Inflammatory macrophage (primary cell): ENCODE results near the gene ANO2.
"Not testable (repeated sequence)": the region's sequence is repeated elsewhere in the genome, so short reads cannot be mapped to it uniquely, and the experiment has no call there.

ENCODE experiments used
- DNase-seq, 2 donors: peaks; one replicate each; pipeline ENCODE4 v3.0.0-alpha.2; 2020 to 2022

ANO2 gene

DNA sequence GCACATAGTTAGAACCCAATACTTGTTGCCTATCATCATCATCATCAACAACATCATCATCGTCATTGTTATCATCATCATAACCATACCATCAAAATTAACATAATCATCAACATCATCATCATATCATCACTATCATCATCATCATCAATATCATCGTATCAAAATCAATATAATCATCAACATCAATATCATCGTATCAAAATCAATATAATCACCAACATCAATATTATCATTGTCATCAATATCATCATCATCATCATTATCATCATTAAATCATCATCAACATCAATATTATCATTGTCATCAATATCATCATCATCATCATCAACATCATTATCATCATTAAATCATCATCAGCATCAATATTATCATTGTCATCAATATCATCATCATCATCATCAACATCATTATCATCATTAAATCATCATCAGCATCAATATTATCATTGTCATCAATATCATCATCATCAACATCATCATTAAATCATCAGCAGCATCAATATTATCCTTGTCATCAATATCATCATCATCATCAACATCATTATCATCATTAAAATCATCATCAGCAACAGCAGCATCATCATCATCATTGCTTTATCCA is 286.6 kb downstream of the ANO2 start:
- DNase-seq, result not testable (repeated sequence)

- DNase-seq, result no peak
Measured at GRCh38 chr12:5656836-5657235, 288.2 kb downstream of the ANO2 start.

GRCh38 chr12:5655120-5655519 is 289.9 kb downstream of the ANO2 start:
- no peak for DNase-seq

DNA sequence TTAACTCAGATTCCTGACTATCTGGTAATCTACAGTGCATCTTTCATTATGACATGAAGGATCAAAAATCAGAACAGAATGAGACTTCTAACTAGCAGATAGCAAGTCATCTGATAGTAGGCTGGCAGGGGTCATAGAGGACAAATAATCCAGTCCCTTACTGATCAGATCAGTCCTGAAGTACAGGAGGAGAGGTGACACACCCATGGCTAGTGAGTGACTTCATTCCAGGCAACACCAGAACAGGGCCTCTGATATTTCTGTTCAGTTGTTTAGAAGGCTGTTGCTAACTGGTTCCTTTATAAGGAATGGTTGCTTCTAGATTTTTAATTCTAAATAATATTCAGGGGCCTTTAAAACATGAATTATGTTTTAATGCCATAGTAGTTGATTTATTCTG is 291.0 kb downstream of the ANO2 start:
- DNase-seq, result no peak

DNA sequence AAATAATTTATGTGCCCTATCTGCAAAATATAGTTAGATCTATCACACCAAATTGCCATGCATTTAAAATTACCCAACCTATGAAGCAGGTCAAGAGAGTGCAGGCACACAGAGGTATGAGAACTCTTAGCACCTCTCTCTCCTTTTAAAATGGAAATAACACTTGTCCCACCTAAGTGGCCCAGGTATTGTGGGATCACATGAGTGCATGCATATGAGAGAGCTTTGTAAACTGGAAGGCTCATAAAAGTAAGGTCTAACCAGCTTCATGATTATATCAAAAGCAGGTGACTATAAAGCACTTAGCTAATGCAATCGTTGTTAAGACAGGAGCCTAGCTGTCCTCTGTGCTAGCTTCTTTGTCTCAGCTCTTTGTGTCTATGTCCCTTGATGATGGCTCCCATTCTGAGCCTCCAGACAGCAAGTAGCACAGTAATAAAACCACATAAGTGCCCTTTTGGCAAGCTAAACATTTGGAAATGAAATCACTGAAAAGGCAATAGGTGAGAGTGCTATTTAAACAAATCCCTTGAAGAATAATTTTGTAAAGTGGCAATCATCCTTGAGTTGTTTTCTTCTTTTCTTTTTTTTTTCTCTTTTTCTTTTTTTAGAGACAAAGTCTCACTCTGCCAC is 294.1 kb downstream of the ANO2 start:
- no peak for DNase-seq

DNA sequence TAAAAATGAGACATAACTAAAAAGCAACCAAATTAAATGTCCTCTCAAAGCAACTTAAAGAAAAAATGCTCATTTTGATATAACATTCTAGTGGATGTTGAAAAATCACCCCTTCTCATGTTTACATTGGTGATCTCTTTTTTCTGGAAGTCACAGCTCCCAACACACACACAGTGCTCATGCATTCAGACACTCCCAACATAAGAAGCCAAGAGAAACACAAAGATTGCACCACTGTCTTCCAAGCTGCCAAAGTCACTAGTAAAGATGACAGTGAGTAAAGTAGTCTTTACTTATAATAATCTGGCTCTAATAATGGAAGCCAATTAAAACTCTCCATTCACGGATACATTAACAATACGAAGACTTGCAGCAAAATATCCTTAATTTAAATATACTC is 294.8 kb downstream of the ANO2 start:
- no peak for DNase-seq

GRCh38 chr12:5648692-5649359 is 296.2 kb downstream of the ANO2 start:
- DNase-seq, result no peak

DNA sequence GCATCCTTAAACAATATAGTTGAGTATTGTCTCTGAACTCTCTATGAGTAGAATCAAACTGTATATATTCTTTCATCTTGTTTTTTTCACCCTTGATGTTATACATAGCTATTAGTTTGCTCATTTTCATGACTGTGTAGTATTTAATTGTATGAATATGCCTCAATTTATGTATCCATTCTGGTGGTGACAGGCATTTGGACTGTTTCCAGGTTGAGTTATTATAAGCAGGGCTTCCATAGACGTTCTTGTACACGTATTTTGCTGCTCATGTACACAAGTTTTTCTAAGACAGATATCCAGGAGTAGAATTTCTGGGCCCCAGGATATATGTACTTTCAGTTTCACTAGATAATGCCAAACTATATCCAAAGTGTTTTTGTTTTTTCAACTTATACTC is 301.8 kb downstream of the ANO2 start:
- DNase-seq, result no peak

DNA sequence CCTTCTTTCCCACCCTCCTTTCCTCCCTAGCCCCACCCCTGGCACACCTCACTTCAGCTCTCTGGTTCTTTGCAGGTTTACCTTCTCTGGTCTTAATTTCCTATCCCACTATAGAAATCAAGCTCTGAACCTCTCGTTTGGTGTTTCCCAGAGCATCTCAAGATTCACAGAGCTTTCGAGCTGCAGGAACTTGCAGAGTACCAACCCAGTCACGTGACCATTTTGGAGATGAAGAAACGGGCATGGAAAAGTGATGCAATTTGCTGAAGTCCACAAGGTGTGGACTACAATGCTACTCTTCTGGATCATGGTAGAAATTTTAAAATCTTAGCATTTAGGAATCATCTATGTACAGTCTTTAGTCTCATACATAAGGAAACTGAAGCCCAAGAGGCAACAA is 307.4 kb downstream of the ANO2 start:
- DNase-seq, result no peak

- DNase-seq, result peak in 1 of 2 donors; percentile 5
Measured at GRCh38 chr12:5636907-5637306, 308.2 kb downstream of the ANO2 start.

DNA sequence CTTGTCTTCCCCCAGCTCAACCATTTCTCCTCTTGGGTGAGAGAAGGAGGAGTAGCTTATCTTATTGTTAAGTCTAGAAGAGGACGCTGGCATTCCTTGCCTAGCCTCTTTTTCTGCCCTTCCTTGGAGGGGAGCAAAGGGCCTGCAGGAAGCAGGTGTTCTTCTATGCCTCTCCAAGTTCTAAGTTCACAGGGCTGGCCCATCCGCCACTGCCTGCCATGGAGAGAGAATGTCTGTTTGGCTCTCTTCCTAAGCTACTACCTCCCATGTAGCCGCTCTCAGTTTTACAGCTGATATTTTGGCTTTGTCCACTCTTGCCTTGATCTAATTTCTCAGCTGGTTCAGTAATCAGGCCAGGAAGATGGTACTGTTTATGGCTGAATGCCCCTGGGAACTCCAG is 312.0 kb downstream of the ANO2 start:
- no peak for DNase-seq

GRCh38 chr12:5632453-5632852 is 312.6 kb downstream of the ANO2 start:
- no peak for DNase-seq

DNA sequence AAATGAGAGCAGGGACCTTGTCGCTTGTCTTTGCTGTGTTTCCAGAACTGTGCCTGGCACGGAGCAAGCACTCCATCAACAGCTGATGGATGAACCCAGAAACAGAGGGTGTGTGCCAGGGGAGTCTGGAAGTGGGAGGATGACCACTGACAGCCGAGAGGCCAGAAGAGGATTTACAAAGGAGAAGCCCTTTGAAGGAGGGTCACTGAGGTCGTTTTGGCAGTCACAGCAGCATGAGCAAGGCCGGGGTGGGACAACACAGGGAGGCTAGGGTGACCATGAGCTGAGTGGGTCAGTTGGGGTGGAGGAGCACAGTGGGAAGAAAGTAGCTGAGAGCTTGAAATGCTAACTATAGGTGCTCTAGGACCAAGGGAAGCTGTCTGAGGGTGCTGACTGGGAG is 313.6 kb downstream of the ANO2 start:
- DNase-seq, result no peak

- no peak for DNase-seq
Measured at GRCh38 chr12:5630726-5631125, 314.3 kb downstream of the ANO2 start.

DNA sequence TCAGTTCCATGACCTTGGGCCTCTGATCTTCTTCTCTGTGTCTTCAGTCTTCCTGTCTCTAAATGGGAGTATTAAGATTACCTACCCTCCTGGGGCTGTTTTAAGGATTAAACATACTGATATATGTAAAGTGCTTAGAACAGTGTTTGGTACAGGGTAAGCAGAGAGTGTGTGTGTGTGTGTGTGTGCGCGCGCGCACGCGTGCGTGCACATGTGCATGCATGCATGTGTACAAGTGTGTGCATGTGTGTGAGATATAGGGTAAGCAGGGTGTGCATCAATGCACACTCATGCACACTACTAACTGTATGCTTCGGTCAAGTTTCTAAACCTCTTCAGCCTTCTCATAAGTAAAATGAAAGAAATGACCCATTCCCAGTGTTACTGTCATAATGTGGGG is 316.6 kb downstream of the ANO2 start:
- DNase-seq, result no peak

DNA sequence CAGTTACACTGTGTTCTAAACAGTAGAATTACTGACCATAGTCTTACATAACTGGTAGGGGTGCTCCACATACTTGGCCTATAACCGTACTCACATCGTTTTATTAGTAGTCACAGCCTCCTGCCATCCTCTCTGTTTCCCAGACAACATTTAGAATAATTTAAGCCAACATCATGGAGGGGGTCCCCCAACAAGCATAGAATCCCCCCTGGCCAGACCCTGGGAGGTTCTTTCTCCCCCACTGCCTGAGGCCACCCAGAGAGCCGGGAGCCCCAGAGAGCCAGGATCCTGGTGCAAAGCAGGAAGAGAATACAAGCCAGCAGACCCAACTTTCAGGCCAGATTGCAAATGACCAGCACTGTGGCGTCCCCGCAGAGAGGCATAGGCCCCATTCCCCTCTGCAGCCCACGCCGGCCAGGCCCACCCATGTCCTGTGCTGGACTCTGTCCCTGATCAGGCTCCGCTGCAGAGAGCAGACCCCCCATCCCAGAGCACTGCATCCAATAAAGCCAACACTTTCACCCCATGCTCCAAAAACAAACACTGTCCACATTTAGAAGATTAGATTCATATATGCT is 317.9 kb downstream of the ANO2 start:
- DNase-seq, result no peak

DNA sequence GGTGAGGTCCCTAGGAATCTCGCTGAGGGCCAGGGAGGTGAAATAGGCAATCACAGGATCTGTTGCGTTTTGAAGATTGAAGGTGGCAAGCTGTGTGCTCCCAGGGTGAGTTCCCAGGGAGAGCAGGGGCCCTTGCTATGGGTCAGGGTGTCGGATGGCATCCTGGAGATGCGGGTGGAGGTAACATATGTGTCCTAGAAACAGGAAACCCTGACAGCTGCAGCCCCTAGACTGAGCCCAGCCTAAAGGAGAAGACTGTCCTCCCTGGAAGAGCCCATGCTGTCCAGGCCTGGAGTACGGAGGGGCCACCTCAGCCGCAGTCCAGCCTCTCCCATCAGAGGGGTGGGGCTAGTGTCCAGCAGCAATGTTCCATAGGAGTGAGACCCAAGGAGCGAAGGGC is 318.9 kb downstream of the ANO2 start:
- no peak for DNase-seq

GRCh38 chr12:5624486-5625272 is 320.4 kb downstream of the ANO2 start:
- no peak for DNase-seq

GRCh38 chr12:5623411-5623810 is 321.6 kb downstream of the ANO2 start:
- DNase-seq, result no peak

- no peak for DNase-seq
Measured at GRCh38 chr12:5622280-5622679, 322.8 kb downstream of the ANO2 start.

DNA sequence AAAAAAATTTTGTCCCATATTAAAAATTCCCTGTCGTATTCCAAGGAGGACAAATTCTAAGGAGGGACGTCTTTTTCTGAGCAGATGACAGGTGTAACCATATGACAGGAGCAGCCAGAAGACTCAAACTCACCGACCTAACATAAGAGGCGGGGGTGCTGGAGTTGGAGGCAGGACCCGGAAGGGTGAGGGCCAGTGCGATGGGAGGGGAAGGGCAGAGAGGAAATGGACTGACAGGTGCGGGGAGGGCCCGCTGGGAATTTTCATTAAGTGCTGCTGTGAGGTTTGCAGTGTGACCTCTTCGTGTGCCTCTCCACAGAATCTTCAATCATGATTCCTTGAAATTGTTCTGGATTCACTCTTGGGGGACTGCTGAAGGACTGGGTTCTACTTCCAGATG is 323.7 kb downstream of the ANO2 start:
- DNase-seq, result no peak

DNA sequence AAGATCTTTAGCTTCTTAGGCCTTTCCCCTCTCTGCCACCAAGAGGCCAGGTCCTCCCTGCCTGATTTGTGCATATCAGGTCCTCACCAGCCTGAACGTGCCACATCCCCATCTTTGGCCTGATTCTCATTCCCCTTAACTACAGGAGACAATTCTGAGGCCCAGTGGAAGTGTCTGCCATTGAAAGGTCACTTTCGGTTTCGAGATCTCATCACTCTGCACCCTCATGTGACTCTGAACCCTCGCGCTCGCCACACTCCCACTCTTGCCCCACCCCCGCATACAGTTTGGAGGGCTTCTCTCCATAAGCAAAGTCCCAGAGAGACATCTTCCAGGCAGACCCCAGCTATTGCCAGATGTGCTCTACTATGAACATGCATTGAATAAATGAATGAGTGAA is 324.2 kb downstream of the ANO2 start:
- no peak for DNase-seq

GRCh38 chr12:5619628-5620027 is 325.4 kb downstream of the ANO2 start:
- DNase-seq, result no peak
